ENCODE data around the gene FAM184B.
"Not testable (repeated sequence)": the region's sequence is repeated elsewhere in the genome, so short reads cannot be mapped to it uniquely, and the experiment has no call there.

DNA sequence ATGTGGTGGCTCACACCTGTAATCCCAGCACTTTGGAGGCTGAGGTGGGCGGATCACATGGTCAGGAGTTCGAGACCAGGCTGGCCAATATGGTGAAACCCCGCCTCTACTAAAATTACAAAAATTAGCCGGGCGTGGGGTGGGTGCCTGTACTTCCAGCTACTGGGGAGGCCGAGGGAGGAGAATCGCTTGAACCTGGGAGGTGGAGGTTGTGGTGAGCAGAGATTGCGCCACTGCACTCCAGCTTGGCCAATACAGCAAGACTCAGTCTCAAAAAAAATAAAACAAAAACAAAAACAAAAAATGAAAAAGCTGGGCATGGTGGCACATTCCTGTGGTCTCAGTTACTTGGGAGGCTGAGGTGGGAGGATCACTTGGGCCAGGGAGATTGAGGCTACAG is 70.2 kb downstream of the FAM184B start:
- TF ChIP-seq EZH2 (IDR thresholded peaks at IDR 0.05; ENCODE audit: insufficient read depth, poor library complexity, severe bottlenecking); EZH2phosphoT487 (IDR thresholded peaks at IDR 0.05; ENCODE audit: insufficient read depth, low read depth): not testable (repeated sequence)

Data from GM23248 (cell line).